Endometrial microvascular endothelial cells (primary cell): Measurements from ENCODE around the gene PRSS50. TPM values are rescaled to one million over a fixed set of nuclear protein-coding genes. Genes with fewer than 3 reads are reported as not detected.
"Not testable (repeated sequence)": the region's sequence is repeated elsewhere in the genome, so short reads cannot be mapped to it uniquely, and the experiment has no call there.

Experiments
- in situ Hi-C: cut with HindIII; loops from 2 replicates; pipeline ENCODE4 v1.10.0; 2017; ENCODE audit warnings: low sequenced_read_pairs, low pct_unique_long_range_greater_than_20kb; ENCODE audit errors: inconsistent ontology term
- total RNA-seq: library from RNA; depleted of rRNA; stranded (reverse); fragments of >200 nt; gene quantifications from one replicate; pipeline ENCODE4 v1.2.3, GENCODE V29; 2015; ENCODE audit errors: inconsistent ontology term

The PRSS50 gene
- total RNA-seq, 1 donor from 2014 or later, result not detected

- in situ Hi-C loops, result no loop called here
These were observed 6.9 kb downstream of the PRSS50 start for GRCh38 chr3:46710671-46711295.

- in situ Hi-C loops, result no loop called here
These were observed 7.4 kb downstream of the PRSS50 start for GRCh38 chr3:46710229-46710628.

GRCh38 chr3:46709721-46710120, 7.9 kb downstream of the PRSS50 start:
- in situ Hi-C loops, result no loop called here

GRCh38 chr3:46709157-46709654, 8.5 kb downstream of the PRSS50 start:
- in situ Hi-C loops, result no loop called here

GRCh38 chr3:46708401-46709156, 9.1 kb downstream of the PRSS50 start:
- in situ Hi-C loops, result no loop called here

- in situ Hi-C loops, result no loop called here
These were observed 10.1 kb downstream of the PRSS50 start for GRCh38 chr3:46707601-46708011.

GRCh38 chr3:46706771-46707582, 10.7 kb downstream of the PRSS50 start:
- in situ Hi-C loops, result no loop called here

- in situ Hi-C loops, result no loop called here
These were observed 11.7 kb downstream of the PRSS50 start for GRCh38 chr3:46705751-46706552.

GRCh38 chr3:46705022-46705530, 12.6 kb downstream of the PRSS50 start:
- in situ Hi-C loops, result no loop called here

- in situ Hi-C loops, result not testable (repeated sequence)
These were observed 13.3 kb downstream of the PRSS50 start for GRCh38 chr3:46704346-46704745.

- in situ Hi-C loops, result no loop called here
These were observed 14.6 kb downstream of the PRSS50 start for GRCh38 chr3:46703013-46703520.

GRCh38 chr3:46702246-46703012, 15.2 kb downstream of the PRSS50 start:
- in situ Hi-C loops, result no loop called here

GRCh38 chr3:46701181-46701939, 16.3 kb downstream of the PRSS50 start, which contains the start of gene TMIE:
TSS of gene TMIE (plus strand) at chr3:46701392. CDS start at chr3:46701488, 96 bp downstream.
- in situ Hi-C loops, result no loop called here

GRCh38 chr3:46700772-46701171, 16.9 kb downstream of the PRSS50 start:
- in situ Hi-C loops, result no loop called here

- in situ Hi-C loops, result no loop called here
These were observed 17.8 kb downstream of the PRSS50 start for GRCh38 chr3:46699676-46700523.
